GM13977 (cell line): ENCODE results near the gene MOCOS.

Experiments used
- DNase-seq: peaks from one replicate; pipeline ENCODE4 v3.0.0; 2012; ENCODE audit warnings: low spot score
- CTCF ChIP-seq: IDR thresholded peaks from 2 replicates; pipeline ENCODE4 v1.5.1; 2012; ENCODE audit warnings: mild to moderate bottlenecking, control low read depth; ENCODE audit not compliant: insufficient read depth; ENCODE audit errors: extremely low read depth, missing control alignments
- in situ Hi-C: fragments of 300-500 bp; cut with MboI; formaldehyde crosslinking; loops from one replicate; pipeline ENCODE4 v1.12.0; 2022; ENCODE audit warnings: low sequenced_read_pairs, low pct_unique_long_range_greater_than_20kb, mixed read lengths, inconsistent platforms; ENCODE audit not compliant: unreplicated experiment

The MOCOS gene

GRCh38 chr18:36262971-36263370 is 75.7 kb downstream of the MOCOS start:
- in situ Hi-C loops: no loop called here

DNA sequence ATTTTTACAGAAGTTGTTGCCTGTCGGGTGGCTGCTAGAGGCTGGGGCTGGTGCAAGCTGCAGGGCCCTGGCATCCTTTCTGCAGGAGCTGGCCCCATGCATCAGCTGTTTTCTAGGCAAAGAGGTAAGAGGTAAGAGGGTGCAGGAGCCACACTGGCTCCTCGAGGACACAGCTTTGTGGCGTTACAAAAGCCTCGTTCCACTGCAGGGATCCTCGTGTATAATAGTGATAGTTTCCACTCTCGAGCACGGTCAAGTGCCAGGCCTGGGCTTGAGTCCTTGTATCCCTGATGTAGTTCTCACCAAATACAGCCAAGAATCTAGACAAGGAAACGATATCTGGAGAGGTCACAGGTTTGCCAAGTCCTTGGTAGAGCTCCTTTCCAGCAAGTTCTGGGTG is 77.0 kb downstream of the MOCOS start:
- TF ChIP-seq CTCF: no peak
- in situ Hi-C loops: no loop called here
- no peak for DNase-seq

More at GRCh38 chr18:36262971-36263370, 75.7 kb downstream of the MOCOS start:
- no peak for TF ChIP-seq CTCF
- no peak for DNase-seq

DNA sequence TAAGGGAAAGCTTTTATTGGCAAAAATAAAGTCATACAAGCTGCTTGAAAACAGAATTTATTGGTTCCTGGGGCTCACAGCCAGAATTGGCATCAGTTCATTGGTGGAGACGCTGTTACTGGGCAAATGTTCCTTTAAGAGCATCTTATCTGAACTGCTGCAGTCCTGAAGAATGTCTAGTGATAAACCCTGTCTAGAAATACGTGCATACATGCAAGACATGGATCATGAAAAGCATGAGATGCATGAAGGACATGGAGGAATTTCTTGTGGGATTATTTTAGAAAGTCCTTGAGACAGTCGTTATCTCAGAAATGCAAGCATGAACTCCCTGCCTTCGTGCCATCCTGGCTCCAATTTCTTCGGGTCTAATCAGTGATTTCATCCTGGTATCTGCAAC is 77.7 kb downstream of the MOCOS start:
- no peak for DNase-seq
- in situ Hi-C loops: no loop called here

GRCh38 chr18:36269157-36269556 is 81.9 kb downstream of the MOCOS start:
- no peak for TF ChIP-seq CTCF
- in situ Hi-C loops: no loop called here
- DNase-seq: no peak

More for the DNA sequence above, 77.7 kb downstream of the MOCOS start:
- no peak for TF ChIP-seq CTCF

GRCh38 chr18:36271153-36271552 is 83.9 kb downstream of the MOCOS start:
- in situ Hi-C loops: no loop called here
- no peak for TF ChIP-seq CTCF
- DNase-seq: no peak

DNA sequence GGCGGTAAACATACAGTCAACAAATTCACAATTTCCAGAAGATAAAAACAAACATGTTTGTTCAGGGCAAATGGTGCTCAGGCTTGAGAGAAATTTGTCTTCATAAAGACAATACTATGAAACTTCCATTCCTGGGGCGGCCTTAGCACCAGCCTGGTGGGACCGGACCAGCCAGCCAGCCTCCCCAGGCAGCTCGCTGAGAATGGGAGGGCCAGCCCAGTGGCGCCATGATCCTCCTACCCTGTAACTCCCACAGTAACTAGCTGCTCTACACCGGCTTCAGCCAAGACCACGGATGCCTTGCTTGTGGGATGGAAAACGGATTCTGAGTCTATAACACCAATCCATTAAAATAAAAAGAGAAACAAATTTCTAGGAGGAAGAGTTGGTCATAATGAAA is 86.0 kb downstream of the MOCOS start:
- DNase-seq: no peak
- in situ Hi-C loops: no loop called here
- no peak for TF ChIP-seq CTCF

- no peak for DNase-seq
- no peak for TF ChIP-seq CTCF
- in situ Hi-C loops: no loop called here
Observed at GRCh38 chr18:36274083-36274715, 86.9 kb downstream of the MOCOS start.
